HG03378 (cell line): ENCODE results near the gene PES1.
"Not testable (repeated sequence)": the region's sequence is repeated elsewhere in the genome, so short reads cannot be mapped to it uniquely, and the experiment has no call there.

ENCODE experiments used
- ATAC-seq: cut with Tn5 transposase; IDR thresholded peaks from one replicate; pipeline ENCODE4 v1.9.1; 2021; ENCODE audit warnings: mild to moderate bottlenecking, moderate library complexity; ENCODE audit not compliant: unreplicated experiment

PES1 gene

DNA sequence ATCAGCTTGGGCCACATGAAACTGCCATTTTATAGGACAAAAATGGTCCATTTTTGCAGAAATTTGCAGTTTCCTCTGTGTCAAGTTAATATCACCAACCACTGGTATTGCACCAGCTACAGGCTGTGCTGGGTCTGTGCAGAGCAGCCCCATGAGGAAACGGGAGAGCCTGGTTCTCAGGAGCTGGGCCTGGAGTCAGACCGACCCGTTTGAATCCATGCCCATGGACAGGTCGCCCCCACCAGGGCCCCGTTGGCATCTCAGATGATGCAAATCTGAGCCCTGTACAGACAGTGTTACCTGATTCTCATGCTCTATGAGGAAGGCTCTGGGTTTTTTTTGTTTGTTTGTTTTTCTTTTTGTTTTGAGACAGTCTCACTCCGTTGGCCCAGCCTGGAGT, 35.3 kb downstream of the PES1 start:
- no peak for ATAC-seq

- ATAC-seq, result no peak
Measured at GRCh38 chr22:30555282-30556210, 36.2 kb downstream of the PES1 start.

- no peak for ATAC-seq
Measured at GRCh38 chr22:30553971-30554370, 37.7 kb downstream of the PES1 start.

- ATAC-seq, result no peak
Measured at GRCh38 chr22:30552719-30553118, 39.0 kb downstream of the PES1 start.

GRCh38 chr22:30551813-30552212, 39.9 kb downstream of the PES1 start:
- not testable (repeated sequence) for ATAC-seq

- no peak for ATAC-seq
Measured at GRCh38 chr22:30547188-30547587, 44.5 kb downstream of the PES1 start.

- ATAC-seq, result no peak
Measured at GRCh38 chr22:30546616-30547015, 45.1 kb downstream of the PES1 start, which contains the start of gene SEC14L6. TSS of gene SEC14L6 (minus strand) at chr22:30546741. CDS start at chr22:30546682, 59 bp downstream.

GRCh38 chr22:30542811-30543188, 48.9 kb downstream of the PES1 start:
- no peak for ATAC-seq

- no peak for ATAC-seq
Measured at GRCh38 chr22:30541961-30542810, 49.5 kb downstream of the PES1 start.

- not testable (repeated sequence) for ATAC-seq
Measured at GRCh38 chr22:30541511-30541910, 50.2 kb downstream of the PES1 start.

- no peak for ATAC-seq
Measured at GRCh38 chr22:30539368-30539767, 52.3 kb downstream of the PES1 start.

DNA sequence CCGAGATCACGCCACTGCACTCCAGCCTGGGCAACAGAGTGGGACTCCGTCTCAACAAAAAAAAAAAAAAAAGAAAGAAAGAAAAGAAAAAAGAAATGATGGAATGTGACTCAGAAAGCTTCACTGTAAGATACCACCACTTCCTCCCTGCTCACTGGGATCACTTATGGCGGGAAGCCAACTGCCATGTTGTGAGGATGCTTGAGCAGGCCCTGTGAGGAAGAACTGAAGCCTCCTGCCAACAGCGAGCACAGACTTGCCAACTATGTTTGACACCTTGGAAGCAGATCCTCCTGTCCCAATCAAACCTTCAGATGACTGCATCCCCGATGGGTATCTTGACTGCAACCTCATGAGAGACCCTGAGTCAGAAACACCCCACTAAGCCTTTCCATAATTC, 53.4 kb downstream of the PES1 start:
- ATAC-seq, result no peak

- ATAC-seq, result no peak
Measured at GRCh38 chr22:30537083-30537731, 54.5 kb downstream of the PES1 start.

DNA sequence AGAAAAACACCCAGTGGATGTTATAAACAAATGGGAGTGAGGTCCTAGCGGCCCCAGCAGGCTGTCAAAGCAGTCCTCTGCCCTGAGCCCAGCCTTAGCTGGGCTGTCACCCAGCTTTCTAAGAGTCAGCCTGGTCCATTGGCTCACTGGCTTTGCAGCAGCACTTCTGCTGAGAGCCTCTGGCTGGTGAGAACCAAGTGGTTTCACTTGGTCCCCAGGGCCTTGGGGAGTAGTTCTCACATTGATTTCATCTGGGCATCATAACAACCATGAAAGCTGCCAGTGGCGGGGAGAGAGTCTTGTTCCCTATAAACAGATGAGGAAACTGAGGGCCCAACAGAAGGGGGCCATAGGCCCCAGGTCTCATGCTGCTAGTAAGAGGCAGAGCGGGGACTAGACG, 56.5 kb downstream of the PES1 start:
- ATAC-seq, result no peak

- no peak for ATAC-seq
Measured at GRCh38 chr22:30531651-30532608, 59.8 kb downstream of the PES1 start.

GRCh38 chr22:30526656-30527055, 65.1 kb downstream of the PES1 start:
- ATAC-seq, result no peak
